OCI-LY7 (cell line): ENCODE results near the gene WDR86.

Experiments used
- EZH2phosphoT487 ChIP-seq: fragments of 200-600 bp; sonication (generic); IDR thresholded peaks from 2 replicates; pipeline ENCODE4 v1.6.1; 2018; ENCODE audit warnings: low read depth, borderline replicate concordance, mild to moderate bottlenecking, mixed run types, antibody characterized with exemption, low read length, moderate library complexity, mixed read lengths
- TF ChIP-seq, protein P1 (sequence below): fragments of 200-600 bp; sonication (generic); conservative IDR thresholded peaks from 2 replicates; pipeline ENCODE4 v1.5.1; 2014; ENCODE audit warnings: mild to moderate bottlenecking, antibody characterized with exemption, low read length, moderate library complexity, mixed read lengths

DNA sequence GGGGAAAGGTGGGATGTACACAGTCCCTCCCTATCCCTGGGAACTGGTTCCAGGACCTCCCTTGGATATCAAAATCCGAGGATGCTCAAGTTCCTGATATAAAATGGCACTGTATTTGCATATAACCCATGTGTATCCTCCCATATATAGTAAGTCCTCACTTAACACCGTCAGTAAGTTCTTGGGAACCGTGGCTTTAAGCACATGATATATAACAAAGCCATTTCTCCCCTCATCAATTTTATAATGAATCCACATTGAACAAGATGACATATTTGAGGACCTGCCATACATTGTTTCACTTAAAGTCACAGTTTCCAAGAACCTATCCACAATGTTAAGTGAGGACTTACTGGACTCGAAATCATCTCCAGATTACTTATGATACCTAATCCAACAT, 24.7 kb upstream of the WDR86 start:
- TF ChIP-seq, protein P1, sequence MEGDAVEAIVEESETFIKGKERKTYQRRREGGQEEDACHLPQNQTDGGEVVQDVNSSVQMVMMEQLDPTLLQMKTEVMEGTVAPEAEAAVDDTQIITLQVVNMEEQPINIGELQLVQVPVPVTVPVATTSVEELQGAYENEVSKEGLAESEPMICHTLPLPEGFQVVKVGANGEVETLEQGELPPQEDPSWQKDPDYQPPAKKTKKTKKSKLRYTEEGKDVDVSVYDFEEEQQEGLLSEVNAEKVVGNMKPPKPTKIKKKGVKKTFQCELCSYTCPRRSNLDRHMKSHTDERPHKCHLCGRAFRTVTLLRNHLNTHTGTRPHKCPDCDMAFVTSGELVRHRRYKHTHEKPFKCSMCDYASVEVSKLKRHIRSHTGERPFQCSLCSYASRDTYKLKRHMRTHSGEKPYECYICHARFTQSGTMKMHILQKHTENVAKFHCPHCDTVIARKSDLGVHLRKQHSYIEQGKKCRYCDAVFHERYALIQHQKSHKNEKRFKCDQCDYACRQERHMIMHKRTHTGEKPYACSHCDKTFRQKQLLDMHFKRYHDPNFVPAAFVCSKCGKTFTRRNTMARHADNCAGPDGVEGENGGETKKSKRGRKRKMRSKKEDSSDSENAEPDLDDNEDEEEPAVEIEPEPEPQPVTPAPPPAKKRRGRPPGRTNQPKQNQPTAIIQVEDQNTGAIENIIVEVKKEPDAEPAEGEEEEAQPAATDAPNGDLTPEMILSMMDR, result no peak
- no peak for TF ChIP-seq EZH2phosphoT487
